IMR-90 (cell line): Measurements from ENCODE around the gene BHLHE23. TPM values are rescaled to one million over a fixed set of nuclear protein-coding genes. Genes with fewer than 3 reads are reported as not detected.

Experiments used
- ATAC-seq: fragments of 200-7000 bp; cut with Tn5 transposase; 2 replicates; pipeline ENCODE4 v1.9.1; 2020; ENCODE audit warnings: low read depth, mild to moderate bottlenecking, moderate library complexity
- BruUV-seq: library from RNA; stranded (reverse); fragments of 400-500 nt; replicated peaks from 2 replicates; lab custom pipeline; 2021; lab: Mats Ljungman, UMichigan
- CTCF ChIA-PET: fragments of 300-600 bp; formaldehyde crosslinking; extraction: SDS; loops from one replicate; lab custom pipeline; 2021; ENCODE audit warnings: antibody characterized with exemption; lab: Yijun Ruan, JAX
- POLR2A ChIA-PET: fragments of 300-600 bp; sonication (Branson Sonifier 250); formaldehyde crosslinking; loops from one replicate; lab custom pipeline; 2022; ENCODE audit warnings: antibody characterized with exemption; ENCODE audit not compliant: unreplicated experiment; lab: Charles Lee
- DNase-seq: peaks from one replicate; pipeline ENCODE4 v3.0.0; 2013
- H2AFZ ChIP-seq: replicated peaks from 2 replicates; pipeline ENCODE3; 2013; ENCODE audit warnings: low read length, mild to moderate bottlenecking; ENCODE audit not compliant: poor library complexity
- H2AK5ac ChIP-seq: 2 replicates; pipeline ENCODE4 v1.6.1; 2013; ENCODE audit warnings: low read depth, low read length, inconsistent platforms
- H2AK9ac ChIP-seq: replicated peaks from 2 replicates; pipeline ENCODE3; 2013; ENCODE audit warnings: mild to moderate bottlenecking, low read depth, low read length, moderate library complexity; ENCODE audit not compliant: poor library complexity
- H2BK120ac ChIP-seq: 2 replicates; pipeline ENCODE4 v1.6.1; 2013; ENCODE audit warnings: low read depth, low read length, inconsistent platforms
- H2BK15ac ChIP-seq: 3 replicates; pipeline ENCODE4 v1.6.1; 2013; ENCODE audit warnings: low read depth, low read length, inconsistent platforms
- H2BK20ac ChIP-seq: 2 replicates; pipeline ENCODE4 v1.6.1; 2013; ENCODE audit warnings: low read depth, mild to moderate bottlenecking, inconsistent platforms, low read length, moderate library complexity
- H2BK5ac ChIP-seq: 2 replicates; pipeline ENCODE4 v1.6.1; 2013; ENCODE audit warnings: mild to moderate bottlenecking, low read depth, low read length, inconsistent platforms; ENCODE audit not compliant: poor library complexity, severe bottlenecking
- H3K14ac ChIP-seq: replicated peaks from 2 replicates; pipeline ENCODE4 v1.6.1; 2013; ENCODE audit warnings: low read depth, low read length, inconsistent platforms
- H3K18ac ChIP-seq: 2 replicates; pipeline ENCODE4 v1.6.1; 2013; ENCODE audit warnings: low read depth, low read length, control low read depth
- H3K23ac ChIP-seq: 2 replicates; pipeline ENCODE4 v1.6.1; 2013; ENCODE audit warnings: low read depth, low read length, inconsistent platforms
- H3K27ac ChIP-seq: 2 replicates; pipeline ENCODE4 v1.5.1; 2013; ENCODE audit warnings: mild to moderate bottlenecking, control low read depth, low read length; ENCODE audit not compliant: insufficient read depth
- H3K27me3 ChIP-seq: 2 replicates; pipeline ENCODE4 v1.6.1; 2013; ENCODE audit warnings: low read length; ENCODE audit not compliant: control insufficient read depth, insufficient read depth
- H3K36me3 ChIP-seq: 2 replicates; pipeline ENCODE4 v1.6.1; 2013; ENCODE audit warnings: low read length, mixed read lengths; ENCODE audit not compliant: control insufficient read depth, insufficient read depth
- H3K4ac ChIP-seq: 2 replicates; pipeline ENCODE4 v1.6.1; 2013; ENCODE audit warnings: low read depth, low read length, inconsistent platforms
- H3K4me1 ChIP-seq: 2 replicates; pipeline ENCODE4 v1.6.1; 2013; ENCODE audit warnings: low read length, mixed read lengths; ENCODE audit not compliant: control insufficient read depth, insufficient read depth
- H3K4me2 ChIP-seq: 2 replicates; pipeline ENCODE4 v1.6.1; 2013; ENCODE audit warnings: low read depth, mild to moderate bottlenecking, control low read depth, low read length, moderate library complexity
- H3K4me3 ChIP-seq: 2 replicates; pipeline ENCODE4 v1.5.1; 2013; ENCODE audit warnings: low read depth, mild to moderate bottlenecking, control low read depth, low read length, moderate library complexity; ENCODE audit not compliant: insufficient read depth
- H3K56ac ChIP-seq: 2 replicates; pipeline ENCODE4 v1.6.1; 2013; ENCODE audit warnings: low read length, inconsistent platforms; ENCODE audit not compliant: insufficient read depth; ENCODE audit errors: extremely low read depth
- H3K79me1 ChIP-seq, 2 experiments: 2 replicates each; pipeline ENCODE4 v1.6.1; 2013; ENCODE audit warnings: low read length in 2 of 2, inconsistent platforms in 1 of 2, low read depth in 1 of 2
- H3K9ac ChIP-seq: 2 replicates; pipeline ENCODE4 v1.6.1; 2013; ENCODE audit warnings: low read depth, low read length, control low read depth
- H3K9me1 ChIP-seq: 2 replicates; pipeline ENCODE4 v1.6.1; 2013; ENCODE audit warnings: low read length, inconsistent platforms; ENCODE audit not compliant: insufficient read depth
- H3K9me3 ChIP-seq: 2 replicates; pipeline ENCODE4 v1.6.1; 2013; ENCODE audit warnings: low read length; ENCODE audit not compliant: control insufficient read depth, insufficient read depth
- H4K20me1 ChIP-seq: 2 replicates; pipeline ENCODE4 v1.6.1; 2013; ENCODE audit warnings: low read length, inconsistent platforms; ENCODE audit not compliant: insufficient read depth
- H4K5ac ChIP-seq: 2 replicates; pipeline ENCODE4 v1.6.1; 2013; ENCODE audit warnings: mild to moderate bottlenecking, low read depth, low read length, control low read depth
- H4K8ac ChIP-seq, 2 experiments: 2 replicates each; pipeline ENCODE4 v1.6.1; 2013; ENCODE audit warnings: low read depth in 2 of 2, low read length in 2 of 2, control low read depth in 1 of 2, inconsistent platforms in 1 of 2
- H4K91ac ChIP-seq: 2 replicates; pipeline ENCODE4 v1.6.1; 2013; ENCODE audit warnings: low read depth, low read length, inconsistent platforms; ENCODE audit not compliant: insufficient read depth
- BHLHE40 ChIP-seq: fragments of 150-350 bp; IDR thresholded peaks from 2 replicates; pipeline ENCODE4 v1.6.1; 2016; ENCODE audit warnings: mild to moderate bottlenecking, low read depth, low read length
- CEBPB ChIP-seq: IDR thresholded peaks from 2 replicates; pipeline ENCODE4 v1.6.1; 2012; ENCODE audit warnings: low read depth, low read length, improper control_type of control experiment
- CHD1 ChIP-seq: IDR thresholded peaks from 2 replicates; pipeline ENCODE4 v1.6.1; 2012; ENCODE audit warnings: low read depth, low read length, improper control_type of control experiment
- FOS ChIP-seq: fragments of 150-350 bp; IDR thresholded peaks from 2 replicates; pipeline ENCODE4 v1.6.1; 2016; ENCODE audit warnings: low read depth, low read length
- MAZ ChIP-seq: IDR thresholded peaks from 2 replicates; pipeline ENCODE4 v1.6.1; 2012; ENCODE audit warnings: low read depth, mild to moderate bottlenecking, low read length, improper control_type of control experiment, moderate library complexity, borderline replicate concordance
- MXI1 ChIP-seq: IDR thresholded peaks from 2 replicates; pipeline ENCODE4 v1.6.1; 2012; ENCODE audit warnings: low read depth, mild to moderate bottlenecking, low read length, moderate library complexity, borderline replicate concordance
- NFE2L2 ChIP-seq: fragments of 150-350 bp; IDR thresholded peaks from 2 replicates; pipeline ENCODE4 v1.6.1; 2016; ENCODE audit warnings: low read depth, mild to moderate bottlenecking, low read length
- POLR2A ChIP-seq: IDR thresholded peaks from 2 replicates; pipeline ENCODE4 v1.6.1; 2012; ENCODE audit warnings: mild to moderate bottlenecking, low read depth, low read length
- RAD21 ChIP-seq: IDR thresholded peaks from 2 replicates; pipeline ENCODE4 v1.6.1; 2012; ENCODE audit warnings: low read length, improper control_type of control experiment
- RFX5 ChIP-seq: IDR thresholded peaks from 2 replicates; pipeline ENCODE4 v1.8.0; 2012; ENCODE audit warnings: low read depth, mild to moderate bottlenecking, low read length, moderate library complexity
- SMC3 ChIP-seq: fragments of 150-350 bp; IDR thresholded peaks from 2 replicates; pipeline ENCODE4 v1.6.1; 2016; ENCODE audit warnings: low read depth, mild to moderate bottlenecking, antibody characterized with exemption, low read length, moderate library complexity
- WGBS, 2 experiments: methylation state at CpG; one replicate each; pipeline versions ENCODE4 v1.1.5 to v1.1.7; 2013; ENCODE audit warnings: missing lambda C conversion rate in 2 of 2; ENCODE audit not compliant: insufficient read length in 1 of 2; ENCODE audit errors: extremely low coverage in 2 of 2; 5-methylcytosine and 5-hydroxymethylcytosine counted together
- dilution Hi-C: fragments of 300-500 bp; cut with HindIII; formaldehyde crosslinking; loops from one replicate; pipeline ENCODE4 v1.14.3; 2018; ENCODE audit warnings: low sequenced_read_pairs; ENCODE audit not compliant: unreplicated experiment
- in situ Hi-C: fragments of 300-500 bp; cut with MboI; formaldehyde crosslinking; loops from 3 replicates; pipeline ENCODE4 v1.14.3; 2019; ENCODE audit warnings: low sequenced_read_pairs, inconsistent platforms, mixed read lengths
- intact Hi-C: fragments of 100-400 bp; cut with micrococcal nuclease; formaldehyde crosslinking; loops from 2 replicates; pipeline ENCODE4 v1.10.0; 2022
- polyA plus RNA-seq, 3 experiments: library from polyadenylated mRNA; depleted of rRNA; stranded (reverse); fragments of >200 nt; gene quantifications; 2 replicates each; pipeline ENCODE4 v1.2.3, GENCODE V29; 2012; ENCODE audit warnings: low replicate concordance in 1 of 3
- total RNA-seq: library from RNA; depleted of rRNA; stranded (reverse); fragments of >200 nt; gene quantifications from 2 replicates; pipeline ENCODE4 v1.2.3, GENCODE V29; 2012
- TF ChIP-seq, protein P1 (sequence below): fragments of 150-350 bp; IDR thresholded peaks from 2 replicates; pipeline ENCODE4 v1.6.1; 2016; ENCODE audit warnings: low read depth, mild to moderate bottlenecking, low read length, moderate library complexity, borderline replicate concordance
- TF ChIP-seq, protein P2 (sequence below): fragments of 150-350 bp; IDR thresholded peaks from 2 replicates; pipeline ENCODE4 v1.6.1; 2017; ENCODE audit warnings: mild to moderate bottlenecking, antibody characterized with exemption, low read length, low read depth
- TF ChIP-seq, protein P3 (sequence below): conservative IDR thresholded peaks from 2 replicates; pipeline ENCODE4 v1.5.1; 2012; ENCODE audit warnings: mild to moderate bottlenecking, low read depth, low read length, improper control_type of control experiment

The BHLHE23 gene
- total and polyA plus RNA-seq, 2 of the 4 experiments (the other 2 are of a cell fraction) = not detected

DNA sequence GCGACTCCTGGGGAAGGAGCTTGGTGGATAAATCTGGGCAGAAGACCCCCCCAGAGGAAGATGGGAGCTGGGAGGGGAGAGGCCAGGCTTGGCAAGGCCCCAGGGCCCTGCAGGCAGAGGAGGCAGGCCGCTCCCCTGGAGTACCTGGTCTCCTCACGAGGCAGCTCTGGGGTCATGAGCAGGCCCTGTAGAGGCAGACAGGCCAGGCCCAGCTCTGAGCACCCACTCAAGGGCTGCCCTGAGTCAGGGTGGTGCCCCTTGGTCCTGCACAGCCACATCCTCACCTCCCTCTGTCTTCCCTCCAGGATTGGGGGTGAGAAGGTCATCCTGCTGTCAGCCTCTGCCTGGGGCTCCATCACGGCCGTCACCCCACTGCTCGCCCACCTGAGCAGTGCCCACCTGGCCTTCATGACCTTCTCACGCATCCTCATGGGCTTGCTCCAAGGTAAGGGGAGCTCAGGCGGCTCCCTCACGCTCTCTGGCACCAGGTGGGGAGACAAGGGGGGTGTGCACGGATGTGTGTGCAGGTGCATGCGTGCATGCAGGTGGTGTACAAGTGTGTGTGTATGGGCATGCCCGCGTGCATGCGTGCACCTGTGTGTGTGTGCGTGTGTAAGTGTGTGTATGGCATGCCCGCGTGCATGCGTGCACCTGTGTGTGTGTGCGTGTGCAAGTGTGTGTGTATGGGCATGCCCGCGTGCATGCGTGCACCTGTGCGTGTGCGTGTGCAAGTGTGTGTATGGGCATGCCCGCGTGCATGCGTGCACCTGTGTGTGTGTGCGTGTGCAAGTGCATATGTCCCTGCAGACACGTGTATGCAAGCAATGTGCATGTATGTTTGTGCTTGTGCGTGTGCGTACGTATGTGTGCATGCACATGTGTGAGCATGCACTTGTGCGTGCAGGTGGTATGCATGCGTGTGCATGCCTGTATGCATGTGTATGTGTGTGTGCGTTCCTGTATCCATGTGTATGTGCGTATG lies 49.3 kb downstream of the BHLHE23 start:
- no peak overlapping the region for H3K23ac ChIP-seq
- CTCF ChIA-PET = no interaction called here
- no peak overlapping the region for H4K5ac ChIP-seq
- H3K4me2 ChIP-seq = no peak overlapping the region
- 96% methylated on average over 22 of the region's 36 CpGs; no CpG with 5 or more reads in 1 of the 2 experiments for WGBS, 2 experiments
- intact Hi-C loops (no loop called here), dilution Hi-C loops (no loop called here), in situ Hi-C loops (no loop called here)
- H3K56ac ChIP-seq = no peak overlapping the region
- no peak overlapping the region for H4K8ac ChIP-seq
- no peak overlapping the region for H3K14ac ChIP-seq
- H2BK20ac ChIP-seq = no peak overlapping the region
- H3K18ac ChIP-seq = no peak overlapping the region
- BruUV-seq = no TSS peak
- H2BK120ac ChIP-seq = no peak overlapping the region
- H3K9me1 ChIP-seq = peaks cover 4% of the 10 kb centered on the region; the same call in 1 of the 2 replicates
- H3K27me3 ChIP-seq = no peaks in the 10 kb centered on the region; the same call in 1 of the 2 replicates
- no peak overlapping the region for H3K4me3 ChIP-seq
- peak overlapping the region; percentile 63 for H2AFZ ChIP-seq
- peaks cover 13% of the 10 kb centered on the region for H3K4me1 ChIP-seq
- H3K36me3 ChIP-seq = peaks cover 1% of the 10 kb centered on the region; the same call in 1 of the 2 replicates
- POLR2A ChIA-PET = no interaction called here
- no peaks in the 10 kb centered on the region for H4K20me1 ChIP-seq
- H3K79me1 ChIP-seq = no peaks in the 10 kb centered on the region; a peak in 1 of 4 replicates
- H4K91ac ChIP-seq = no peak overlapping the region
- no peak for ATAC-seq
- H2BK5ac ChIP-seq = no peak overlapping the region
- no peak overlapping the region for H2AK5ac ChIP-seq
- no peak overlapping the region for H2AK9ac ChIP-seq
- H3K9me3 ChIP-seq = no peaks in the 10 kb centered on the region
- no peak overlapping the region for H3K4ac ChIP-seq
- no peak for DNase-seq
- no peak overlapping the region for H3K9ac ChIP-seq
- no peak overlapping the region for H3K27ac ChIP-seq
- TF ChIP-seq RFX5 (no peak), POLR2A (no peak), MXI1 (no peak), CHD1 (no peak), NFE2L2 (no peak), FOS (no peak), CEBPB (no peak), RAD21 (no peak), SMC3 (no peak), BHLHE40 (no peak), MAZ (no peak)
- TF ChIP-seq, protein P1, sequence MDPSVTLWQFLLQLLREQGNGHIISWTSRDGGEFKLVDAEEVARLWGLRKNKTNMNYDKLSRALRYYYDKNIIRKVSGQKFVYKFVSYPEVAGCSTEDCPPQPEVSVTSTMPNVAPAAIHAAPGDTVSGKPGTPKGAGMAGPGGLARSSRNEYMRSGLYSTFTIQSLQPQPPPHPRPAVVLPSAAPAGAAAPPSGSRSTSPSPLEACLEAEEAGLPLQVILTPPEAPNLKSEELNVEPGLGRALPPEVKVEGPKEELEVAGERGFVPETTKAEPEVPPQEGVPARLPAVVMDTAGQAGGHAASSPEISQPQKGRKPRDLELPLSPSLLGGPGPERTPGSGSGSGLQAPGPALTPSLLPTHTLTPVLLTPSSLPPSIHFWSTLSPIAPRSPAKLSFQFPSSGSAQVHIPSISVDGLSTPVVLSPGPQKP = no peak
- TF ChIP-seq, protein P2, sequence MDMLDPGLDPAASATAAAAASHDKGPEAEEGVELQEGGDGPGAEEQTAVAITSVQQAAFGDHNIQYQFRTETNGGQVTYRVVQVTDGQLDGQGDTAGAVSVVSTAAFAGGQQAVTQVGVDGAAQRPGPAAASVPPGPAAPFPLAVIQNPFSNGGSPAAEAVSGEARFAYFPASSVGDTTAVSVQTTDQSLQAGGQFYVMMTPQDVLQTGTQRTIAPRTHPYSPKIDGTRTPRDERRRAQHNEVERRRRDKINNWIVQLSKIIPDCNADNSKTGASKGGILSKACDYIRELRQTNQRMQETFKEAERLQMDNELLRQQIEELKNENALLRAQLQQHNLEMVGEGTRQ = no peak
- TF ChIP-seq, protein P3, sequence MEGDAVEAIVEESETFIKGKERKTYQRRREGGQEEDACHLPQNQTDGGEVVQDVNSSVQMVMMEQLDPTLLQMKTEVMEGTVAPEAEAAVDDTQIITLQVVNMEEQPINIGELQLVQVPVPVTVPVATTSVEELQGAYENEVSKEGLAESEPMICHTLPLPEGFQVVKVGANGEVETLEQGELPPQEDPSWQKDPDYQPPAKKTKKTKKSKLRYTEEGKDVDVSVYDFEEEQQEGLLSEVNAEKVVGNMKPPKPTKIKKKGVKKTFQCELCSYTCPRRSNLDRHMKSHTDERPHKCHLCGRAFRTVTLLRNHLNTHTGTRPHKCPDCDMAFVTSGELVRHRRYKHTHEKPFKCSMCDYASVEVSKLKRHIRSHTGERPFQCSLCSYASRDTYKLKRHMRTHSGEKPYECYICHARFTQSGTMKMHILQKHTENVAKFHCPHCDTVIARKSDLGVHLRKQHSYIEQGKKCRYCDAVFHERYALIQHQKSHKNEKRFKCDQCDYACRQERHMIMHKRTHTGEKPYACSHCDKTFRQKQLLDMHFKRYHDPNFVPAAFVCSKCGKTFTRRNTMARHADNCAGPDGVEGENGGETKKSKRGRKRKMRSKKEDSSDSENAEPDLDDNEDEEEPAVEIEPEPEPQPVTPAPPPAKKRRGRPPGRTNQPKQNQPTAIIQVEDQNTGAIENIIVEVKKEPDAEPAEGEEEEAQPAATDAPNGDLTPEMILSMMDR = no peak
- H2BK15ac ChIP-seq = no peak overlapping the region
